Activated CD4-positive, alpha-beta T cell treated with anti-CD3 and anti-CD28 coated beads, Interleukin-2, amount 10 ng/mL, durations not matched to agents 24 days and 14 days (primary cell): ENCODE data around the gene AFAP1. TPM values are rescaled to one million over a fixed set of nuclear protein-coding genes. Genes with fewer than 3 reads are reported as not detected.

Source experiments
- DNase-seq: peaks from one replicate; pipeline ENCODE4 v3.0.0; 2022
- H3K27ac Mint-ChIP-seq: one replicate; pipeline ENCODE4 v1.8.0; 2022; ENCODE audit warnings: mild to moderate bottlenecking, mixed read lengths
- H3K27me3 Mint-ChIP-seq: one replicate; pipeline ENCODE4 v1.8.0; 2022; ENCODE audit warnings: mixed read lengths
- H3K36me3 Mint-ChIP-seq: one replicate; pipeline ENCODE4 v1.8.0; 2022; ENCODE audit warnings: low read depth, mild to moderate bottlenecking, mixed read lengths
- H3K4me1 Mint-ChIP-seq: one replicate; pipeline ENCODE4 v1.8.0; 2021; ENCODE audit warnings: mixed read lengths
- H3K4me3 Mint-ChIP-seq: one replicate; pipeline ENCODE4 v1.8.0; 2022; ENCODE audit warnings: mild to moderate bottlenecking, moderate library complexity, mixed read lengths
- H3K9me3 Mint-ChIP-seq: one replicate; pipeline ENCODE4 v1.8.0; 2021; ENCODE audit warnings: mixed read lengths
- intact Hi-C: fragments of 100-400 bp; cut with micrococcal nuclease; formaldehyde crosslinking; loops from one replicate; pipeline ENCODE4 v1.15.1; 2023
- total RNA-seq: library from RNA; stranded (reverse); gene quantifications from 2 replicates; pipeline ENCODE4 v1.2.3, GENCODE V29; 2022

The AFAP1 gene
- total RNA-seq, 1 donor from 2014 or later: 37.6 TPM

- Mint-ChIP-seq H3K27me3 (no peaks in the 10 kb centered on the region), H3K27ac (no peak overlapping the region), H3K4me1 (peaks cover 36% of the 10 kb centered on the region), H3K4me3 (no peak overlapping the region), H3K36me3 (peaks cover 4% of the 10 kb centered on the region), H3K9me3 (no peaks in the 10 kb centered on the region)
- intact Hi-C loops: no loop called here
- DNase-seq: no peak
These were observed 64.8 kb downstream of the AFAP1 start for GRCh38 chr4:7874838-7875237.

- Mint-ChIP-seq H3K4me1 (peaks cover 40% of the 10 kb centered on the region), H3K27me3 (no peaks in the 10 kb centered on the region), H3K9me3 (no peaks in the 10 kb centered on the region), H3K27ac (no peak overlapping the region), H3K36me3 (peaks cover 5% of the 10 kb centered on the region), H3K4me3 (no peak overlapping the region)
- no peak for DNase-seq
- intact Hi-C loops: no loop called here
These were observed 65.8 kb downstream of the AFAP1 start for GRCh38 chr4:7873881-7874280.

GRCh38 chr4:7872264-7872771, 67.3 kb downstream of the AFAP1 start:
- Mint-ChIP-seq H3K4me1 (peaks cover 41% of the 10 kb centered on the region), H3K27ac (no peak overlapping the region), H3K9me3 (no peaks in the 10 kb centered on the region), H3K36me3 (peaks cover 10% of the 10 kb centered on the region), H3K27me3 (no peaks in the 10 kb centered on the region), H3K4me3 (no peak overlapping the region)
- intact Hi-C loops: no loop called here
- DNase-seq: no peak

- Mint-ChIP-seq H3K4me1 (peaks cover 35% of the 10 kb centered on the region), H3K9me3 (no peaks in the 10 kb centered on the region), H3K4me3 (no peak overlapping the region), H3K27ac (no peak overlapping the region), H3K36me3 (peaks cover 13% of the 10 kb centered on the region), H3K27me3 (no peaks in the 10 kb centered on the region)
- no peak for DNase-seq
- intact Hi-C loops: no loop called here
These were observed 68.3 kb downstream of the AFAP1 start for GRCh38 chr4:7871356-7871755.

GRCh38 chr4:7868892-7869471, 70.7 kb downstream of the AFAP1 start:
- Mint-ChIP-seq H3K4me1 (peaks cover 30% of the 10 kb centered on the region), H3K36me3 (peaks cover 20% of the 10 kb centered on the region), H3K9me3 (peaks cover 4% of the 10 kb centered on the region), H3K27ac (peak overlapping the region; percentile 81), H3K27me3 (no peaks in the 10 kb centered on the region), H3K4me3 (no peak overlapping the region)
- intact Hi-C loops: loop anchor here (1.0 to 2.0 kb wide), 2 partner anchors 12 to 14 kb away; no protein-coding TSS in a partner anchor
- peak; percentile 68 for DNase-seq

- Mint-ChIP-seq H3K27me3 (no peaks in the 10 kb centered on the region), H3K9me3 (peaks cover 8% of the 10 kb centered on the region), H3K4me3 (no peak overlapping the region), H3K4me1 (peaks cover 28% of the 10 kb centered on the region), H3K27ac (peak overlapping the region; percentile 81), H3K36me3 (peaks cover 22% of the 10 kb centered on the region)
- intact Hi-C loops: loop anchor here (1.0 to 2.0 kb wide), 2 partner anchors 11 to 14 kb away; no protein-coding TSS in a partner anchor
- no peak for DNase-seq
These were observed 71.3 kb downstream of the AFAP1 start for GRCh38 chr4:7868436-7868775.

- peaks cover 22% of the 10 kb centered on the region for H3K36me3 Mint-ChIP-seq
- peak overlapping the region; percentile 24 for H3K4me3 Mint-ChIP-seq
- DNase-seq: no peak
- H3K27me3 Mint-ChIP-seq: no peaks in the 10 kb centered on the region
- H3K4me1 Mint-ChIP-seq: peaks cover 27% of the 10 kb centered on the region
- intact Hi-C loops: loop anchor here (1.0 to 2.0 kb wide), 2 partner anchors 11 to 15 kb away; no protein-coding TSS in a partner anchor
- peaks cover 8% of the 10 kb centered on the region for H3K9me3 Mint-ChIP-seq
- H3K27ac Mint-ChIP-seq: peak overlapping the region; percentile 77
These were observed 71.8 kb downstream of the AFAP1 start for GRCh38 chr4:7867701-7868435.

GRCh38 chr4:7867191-7867590, 72.5 kb downstream of the AFAP1 start:
- peaks cover 22% of the 10 kb centered on the region for H3K36me3 Mint-ChIP-seq
- intact Hi-C loops: no loop called here
- no peak overlapping the region for H3K4me3 Mint-ChIP-seq
- H3K9me3 Mint-ChIP-seq: peaks cover 8% of the 10 kb centered on the region
- H3K27ac Mint-ChIP-seq: peak overlapping the region; percentile 77
- no peaks in the 10 kb centered on the region for H3K27me3 Mint-ChIP-seq
- H3K4me1 Mint-ChIP-seq: peaks cover 27% of the 10 kb centered on the region
- DNase-seq: no peak

- no peaks in the 10 kb centered on the region for H3K27me3 Mint-ChIP-seq
- peaks cover 27% of the 10 kb centered on the region for H3K4me1 Mint-ChIP-seq
- H3K4me3 Mint-ChIP-seq: no peak overlapping the region
- H3K9me3 Mint-ChIP-seq: peaks cover 8% of the 10 kb centered on the region
- H3K27ac Mint-ChIP-seq: peak overlapping the region; percentile 68
- intact Hi-C loops: no loop called here
- H3K36me3 Mint-ChIP-seq: peaks cover 23% of the 10 kb centered on the region
- DNase-seq: no peak
These were observed 74.1 kb downstream of the AFAP1 start for GRCh38 chr4:7865533-7865932.

- Mint-ChIP-seq H3K27ac (no peak overlapping the region), H3K27me3 (no peaks in the 10 kb centered on the region), H3K4me1 (peaks cover 27% of the 10 kb centered on the region), H3K36me3 (peaks cover 28% of the 10 kb centered on the region), H3K9me3 (peaks cover 8% of the 10 kb centered on the region), H3K4me3 (no peak overlapping the region)
- intact Hi-C loops: no loop called here
- DNase-seq: no peak
These were observed 75.0 kb downstream of the AFAP1 start for GRCh38 chr4:7864685-7865084.

GRCh38 chr4:7863911-7864681, 75.6 kb downstream of the AFAP1 start:
- peak; percentile 69 for DNase-seq
- Mint-ChIP-seq H3K4me3 (no peak overlapping the region), H3K27me3 (no peaks in the 10 kb centered on the region), H3K4me1 (peaks cover 24% of the 10 kb centered on the region), H3K36me3 (peaks cover 28% of the 10 kb centered on the region), H3K9me3 (peaks cover 8% of the 10 kb centered on the region), H3K27ac (peak overlapping the region; percentile 30)
- intact Hi-C loops: no loop called here

- peaks cover 24% of the 10 kb centered on the region for H3K4me1 Mint-ChIP-seq
- H3K9me3 Mint-ChIP-seq: peaks cover 8% of the 10 kb centered on the region
- no peak overlapping the region for H3K4me3 Mint-ChIP-seq
- no peak for DNase-seq
- H3K36me3 Mint-ChIP-seq: peaks cover 24% of the 10 kb centered on the region
- no peaks in the 10 kb centered on the region for H3K27me3 Mint-ChIP-seq
- H3K27ac Mint-ChIP-seq: no peak overlapping the region
- intact Hi-C loops: no loop called here
These were observed 77.0 kb downstream of the AFAP1 start for GRCh38 chr4:7862561-7863192.

GRCh38 chr4:7861440-7861881, 78.2 kb downstream of the AFAP1 start:
- Mint-ChIP-seq H3K27me3 (no peaks in the 10 kb centered on the region), H3K4me3 (no peak overlapping the region), H3K27ac (no peak overlapping the region), H3K4me1 (peaks cover 31% of the 10 kb centered on the region), H3K36me3 (peaks cover 25% of the 10 kb centered on the region), H3K9me3 (peaks cover 8% of the 10 kb centered on the region)
- intact Hi-C loops: no loop called here
- no peak for DNase-seq
